Measurements from ENCODE around the gene HNRNPK.

DNA sequence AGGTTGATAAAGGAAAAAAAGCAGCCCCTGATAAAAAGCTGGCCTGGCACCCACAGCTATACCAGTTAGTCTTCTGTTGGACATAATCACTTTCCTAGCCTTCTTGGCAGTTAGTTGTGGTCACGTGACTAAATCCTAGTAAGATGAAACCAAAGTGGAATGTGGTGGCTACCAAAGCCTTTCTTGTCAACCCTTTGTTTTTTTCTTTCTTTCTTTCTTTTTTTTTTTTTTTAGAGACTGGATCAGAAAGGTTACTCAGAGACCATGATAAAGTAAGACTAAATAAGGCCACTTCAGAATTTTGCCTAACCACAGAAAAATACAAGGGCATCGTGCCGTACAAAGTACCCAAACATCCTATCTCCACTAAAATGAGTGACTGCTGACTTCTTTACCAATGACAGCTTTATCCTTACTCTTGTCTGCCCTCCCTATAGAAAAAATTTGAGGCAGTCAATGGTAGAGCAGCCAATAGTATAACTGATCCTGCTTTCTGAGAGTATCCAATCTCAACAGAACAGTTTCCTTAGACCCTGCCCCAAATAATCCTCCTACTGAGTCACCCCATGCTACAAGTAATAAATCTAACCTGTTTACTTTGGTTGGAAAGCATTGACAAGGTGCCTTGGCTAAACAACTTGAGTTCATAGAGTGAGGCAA, 44.6 kb downstream of the HNRNPK start:
- TF ChIP-seq, protein P1, sequence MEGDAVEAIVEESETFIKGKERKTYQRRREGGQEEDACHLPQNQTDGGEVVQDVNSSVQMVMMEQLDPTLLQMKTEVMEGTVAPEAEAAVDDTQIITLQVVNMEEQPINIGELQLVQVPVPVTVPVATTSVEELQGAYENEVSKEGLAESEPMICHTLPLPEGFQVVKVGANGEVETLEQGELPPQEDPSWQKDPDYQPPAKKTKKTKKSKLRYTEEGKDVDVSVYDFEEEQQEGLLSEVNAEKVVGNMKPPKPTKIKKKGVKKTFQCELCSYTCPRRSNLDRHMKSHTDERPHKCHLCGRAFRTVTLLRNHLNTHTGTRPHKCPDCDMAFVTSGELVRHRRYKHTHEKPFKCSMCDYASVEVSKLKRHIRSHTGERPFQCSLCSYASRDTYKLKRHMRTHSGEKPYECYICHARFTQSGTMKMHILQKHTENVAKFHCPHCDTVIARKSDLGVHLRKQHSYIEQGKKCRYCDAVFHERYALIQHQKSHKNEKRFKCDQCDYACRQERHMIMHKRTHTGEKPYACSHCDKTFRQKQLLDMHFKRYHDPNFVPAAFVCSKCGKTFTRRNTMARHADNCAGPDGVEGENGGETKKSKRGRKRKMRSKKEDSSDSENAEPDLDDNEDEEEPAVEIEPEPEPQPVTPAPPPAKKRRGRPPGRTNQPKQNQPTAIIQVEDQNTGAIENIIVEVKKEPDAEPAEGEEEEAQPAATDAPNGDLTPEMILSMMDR (IDR thresholded peaks at IDR 0.05; ENCODE audit: low read depth, low read length, missing input control), result no peak
- TF ChIP-seq TAF1 (conservative IDR thresholded peaks at IDR 0.05) (no peak), HNF4G (IDR thresholded peaks at IDR 0.05) (no peak), RAD21 (IDR thresholded peaks at IDR 0.05) (no peak), MAX (IDR thresholded peaks at IDR 0.05) (no peak)
- TF ChIP-seq, protein P2, sequence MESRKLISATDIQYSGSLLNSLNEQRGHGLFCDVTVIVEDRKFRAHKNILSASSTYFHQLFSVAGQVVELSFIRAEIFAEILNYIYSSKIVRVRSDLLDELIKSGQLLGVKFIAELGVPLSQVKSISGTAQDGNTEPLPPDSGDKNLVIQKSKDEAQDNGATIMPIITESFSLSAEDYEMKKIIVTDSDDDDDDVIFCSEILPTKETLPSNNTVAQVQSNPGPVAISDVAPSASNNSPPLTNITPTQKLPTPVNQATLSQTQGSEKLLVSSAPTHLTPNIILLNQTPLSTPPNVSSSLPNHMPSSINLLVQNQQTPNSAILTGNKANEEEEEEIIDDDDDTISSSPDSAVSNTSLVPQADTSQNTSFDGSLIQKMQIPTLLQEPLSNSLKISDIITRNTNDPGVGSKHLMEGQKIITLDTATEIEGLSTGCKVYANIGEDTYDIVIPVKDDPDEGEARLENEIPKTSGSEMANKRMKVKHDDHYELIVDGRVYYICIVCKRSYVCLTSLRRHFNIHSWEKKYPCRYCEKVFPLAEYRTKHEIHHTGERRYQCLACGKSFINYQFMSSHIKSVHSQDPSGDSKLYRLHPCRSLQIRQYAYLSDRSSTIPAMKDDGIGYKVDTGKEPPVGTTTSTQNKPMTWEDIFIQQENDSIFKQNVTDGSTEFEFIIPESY (IDR thresholded peaks at IDR 0.05), result no peak

Measured in liver (tissue), 3 donors.